ENCODE measurements around the gene NOL8. TPM values are rescaled to one million over a fixed set of nuclear protein-coding genes. Genes with fewer than 3 reads are reported as not detected.

NOL8 gene
- 26.9 and 27.3 TPM in 2 replicates for total RNA-seq

DNA sequence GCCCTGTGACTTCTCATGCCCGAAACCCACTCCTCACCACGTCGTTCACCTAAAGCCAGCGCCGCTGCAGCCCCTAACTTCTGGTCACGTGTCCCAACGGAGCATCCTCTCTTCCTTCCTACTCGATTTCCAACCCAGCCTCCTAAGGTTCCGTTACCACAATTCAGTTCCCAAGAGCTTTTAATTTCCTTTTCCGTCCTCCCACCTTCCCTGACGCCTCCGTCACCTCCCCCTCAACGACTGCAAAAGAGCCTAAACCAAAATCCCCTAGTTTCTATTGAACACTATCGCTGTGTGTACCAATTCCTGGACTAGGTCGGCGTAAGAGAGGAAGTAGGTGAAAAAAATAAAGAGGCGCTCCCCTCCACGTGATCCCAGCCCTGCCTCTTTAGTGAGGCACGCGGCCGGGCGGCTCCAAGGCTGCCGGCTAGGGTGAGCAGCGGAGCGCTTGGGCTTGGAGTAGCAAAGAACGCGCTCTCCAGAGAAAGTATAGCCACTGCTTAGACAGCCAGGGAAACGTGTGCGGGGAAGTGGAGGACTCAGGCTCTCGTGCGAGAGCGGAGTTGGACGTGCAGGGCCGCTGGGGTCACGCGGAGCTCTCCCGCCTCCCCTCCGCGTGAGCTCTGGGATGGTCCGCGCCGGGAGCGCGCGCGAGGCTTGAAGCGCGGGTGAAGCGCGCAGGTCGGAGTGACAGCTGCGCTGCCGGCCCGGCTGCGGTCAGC lies at the start of gene NOL8, which contains the start of gene CENPP:
TSS of gene NOL8 (minus strand) at position 82 of the 722 bp plus-strand sequence. CDS start 1,189 bp downstream, outside the sequence.
TSS of gene CENPP (plus strand) at position 685 of the 722 bp plus-strand sequence.

DNA sequence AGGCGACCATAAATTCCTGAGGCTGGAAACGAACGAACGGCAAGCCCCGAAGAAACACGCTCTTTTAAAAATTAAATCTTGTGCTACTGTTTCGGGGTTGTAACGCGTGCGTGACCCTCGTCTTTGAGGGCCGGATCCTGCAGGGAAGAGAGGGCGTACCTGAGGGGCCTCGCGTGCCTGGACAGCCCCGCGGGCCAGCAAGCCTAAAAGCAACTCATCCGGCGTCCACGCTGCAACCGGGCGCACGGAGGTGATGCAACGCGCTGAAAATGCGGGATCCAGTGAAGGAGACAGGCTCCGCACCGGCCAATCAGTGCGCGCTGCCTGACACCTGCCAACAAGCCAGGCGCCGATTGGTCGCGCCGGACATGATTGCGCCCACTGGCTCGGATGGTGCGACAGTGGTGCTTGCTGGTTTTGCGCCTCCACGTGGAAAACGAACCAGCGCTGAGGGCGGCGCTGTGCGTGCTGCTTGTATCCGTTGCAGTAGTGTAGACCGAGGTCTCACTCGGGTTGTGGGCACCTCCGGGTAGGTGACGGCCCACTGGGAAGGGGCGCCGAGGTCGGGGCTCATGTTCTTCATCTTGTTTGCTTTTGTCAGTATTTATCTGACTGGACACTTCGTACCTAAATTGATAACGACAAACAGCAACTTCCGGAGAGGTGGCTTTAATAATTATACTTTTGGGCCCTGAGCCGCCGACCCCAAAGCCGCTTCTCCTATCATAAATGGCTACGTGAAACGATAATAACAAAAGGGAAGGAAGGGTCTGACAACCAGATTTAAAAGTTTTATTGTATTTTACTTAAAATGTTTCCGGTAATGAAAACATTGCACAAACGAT lies 31.5 kb downstream of the NOL8 start, which contains the start of gene IARS1:
TSS of gene IARS1 (minus strand) at position 246 of the 845 bp plus-strand sequence. CDS start 4,278 bp downstream, outside the sequence.

Small RNAs within 50 kb of the gene (small RNA-seq; reads per million reads assigned to genes)
- not detected for gene MIR3651 (ENCODE audit: low replicate concordance)
- gene SNORA84 (ENCODE audit: low replicate concordance): 5.1 reads per million, percentile 88 among the genes with 10 or more reads in this experiment

Other genes starting within 250 kb of the NOL8 start
- 105 and 122 TPM in 2 replicates for gene SPTLC1, start 209.9 kb downstream of the NOL8 start, total RNA-seq
- gene IARS1, start 31.7 kb downstream of the NOL8 start, total RNA-seq: 335 and 619 TPM in 2 replicates
- 1.5 and 7.7 TPM in 2 replicates for gene CENPP, start 603 bp upstream of the NOL8 start, total RNA-seq
- not detected in 2 replicates for gene OGN, start 79.2 kb upstream of the NOL8 start, total RNA-seq
- not detected in 2 replicates for gene OMD, start 99.1 kb upstream of the NOL8 start, total RNA-seq
- 0.44 and 0.57 TPM in 2 replicates for gene ASPN, start 157.2 kb upstream of the NOL8 start, total RNA-seq
- 0.29 and 1.5 TPM in 2 replicates for gene ECM2, start 210.6 kb upstream of the NOL8 start, total RNA-seq

Measured in placental pericyte (primary cell).